ENCODE data around the gene DCST1.

DCST1 gene

GRCh38 chr1:155003227-155003765, 30.3 kb upstream of the DCST1 start:
- Histone ChIP-seq H3K4me2 (ENCODE audit: low read length) (peak overlapping the region; percentile 99), H3K27ac (ENCODE audit: low read depth, low read length) (peak overlapping the region; percentile 20), H3K79me1 (ENCODE audit: low read length) (peaks cover 5% of the 10 kb centered on the region), H3K36me3 (ENCODE audit: control insufficient read depth, insufficient read depth, low read length) (no peaks in the 10 kb centered on the region), H3K4me3 (ENCODE audit: low read length) (peak overlapping the region; percentile 75), H3K23ac (ENCODE audit: low read length) (peak overlapping the region; percentile 20), H3K27me3 (ENCODE audit: insufficient read depth, low read length, poor library complexity) (no peaks in the 10 kb centered on the region), H2BK120ac (ENCODE audit: low read depth, low read length) (peak overlapping the region; percentile 56), H4K8ac (ENCODE audit: low read depth, low read length) (no peak overlapping the region), H3K4ac (ENCODE audit: low read depth, low read length) (peak overlapping the region; percentile 76), H2BK5ac (ENCODE audit: low read length) (peak overlapping the region; percentile 90), H3K79me2 (ENCODE audit: control insufficient read depth, insufficient read depth, low read length) (peaks cover 21% of the 10 kb centered on the region), H3K56ac (ENCODE audit: low read length) (peak overlapping the region; percentile 99), H3K9ac (ENCODE audit: low read length) (peak overlapping the region; percentile 97), H2BK15ac (replicated peaks; ENCODE audit: low read depth) (peak overlapping the region; percentile 14), H3K18ac (ENCODE audit: low read length) (peak overlapping the region; percentile 89), H3K4me1 (ENCODE audit: control insufficient read depth, low read depth, low read length) (peaks cover 11% of the 10 kb centered on the region), H2AK5ac (ENCODE audit: low read length) (no peak overlapping the region), H4K5ac (ENCODE audit: low read length) (no peak overlapping the region)
- no CpG with 5 or more reads among the region's 37 CpGs for WGBS (ENCODE audit: extremely low coverage, insufficient coverage, low lambda C conversion rate)
- DNase-seq, result peak; percentile 63

GRCh38 chr1:155003766-155004351, 29.8 kb upstream of the DCST1 start:
- no peak overlapping the region for H4K8ac ChIP-seq (ENCODE audit: low read depth, low read length)
- peaks cover 21% of the 10 kb centered on the region for H3K79me2 ChIP-seq (ENCODE audit: control insufficient read depth, insufficient read depth, low read length)
- H2BK120ac ChIP-seq (ENCODE audit: low read depth, low read length), result peak overlapping the region; percentile 56
- peak overlapping the region; percentile 76 for H3K4ac ChIP-seq (ENCODE audit: low read depth, low read length)
- no peaks in the 10 kb centered on the region for H3K36me3 ChIP-seq (ENCODE audit: control insufficient read depth, insufficient read depth, low read length)
- DNase-seq, result peak; percentile 72
- H3K18ac ChIP-seq (ENCODE audit: low read length), result peak overlapping the region; percentile 89
- H3K9ac ChIP-seq (ENCODE audit: low read length), result peak overlapping the region; percentile 97
- H2AK5ac ChIP-seq (ENCODE audit: low read length), result no peak overlapping the region
- no peak overlapping the region for H3K23ac ChIP-seq (ENCODE audit: low read length)
- H2BK15ac ChIP-seq (replicated peaks; ENCODE audit: low read depth), result peak overlapping the region; percentile 14
- H3K27ac ChIP-seq (ENCODE audit: low read depth, low read length), result peak overlapping the region; percentile 43
- H4K5ac ChIP-seq (ENCODE audit: low read length), result peak overlapping the region; percentile 33
- H3K4me3 ChIP-seq (ENCODE audit: low read length), result peak overlapping the region; percentile 75
- H3K79me1 ChIP-seq (ENCODE audit: low read length), result peaks cover 5% of the 10 kb centered on the region
- peaks cover 14% of the 10 kb centered on the region for H3K4me1 ChIP-seq (ENCODE audit: control insufficient read depth, low read depth, low read length)
- H3K27me3 ChIP-seq (ENCODE audit: insufficient read depth, low read length, poor library complexity), result no peaks in the 10 kb centered on the region
- no CpG with 5 or more reads among the region's 34 CpGs for WGBS (ENCODE audit: extremely low coverage, insufficient coverage, low lambda C conversion rate)
- peak overlapping the region; percentile 99 for H3K56ac ChIP-seq (ENCODE audit: low read length)
- peak overlapping the region; percentile 75 for H2BK5ac ChIP-seq (ENCODE audit: low read length)
- peak overlapping the region; percentile 99 for H3K4me2 ChIP-seq (ENCODE audit: low read length)

- H3K27ac ChIP-seq (ENCODE audit: low read depth, low read length), result peak overlapping the region; percentile 43
- peak overlapping the region; percentile 75 for H2BK5ac ChIP-seq (ENCODE audit: low read length)
- H3K56ac ChIP-seq (ENCODE audit: low read length), result peak overlapping the region; percentile 99
- H3K4me1 ChIP-seq (ENCODE audit: control insufficient read depth, low read depth, low read length), result peaks cover 15% of the 10 kb centered on the region
- peak overlapping the region; percentile 99 for H2AK5ac ChIP-seq (ENCODE audit: low read length)
- H4K5ac ChIP-seq (ENCODE audit: low read length), result peak overlapping the region; percentile 33
- peak overlapping the region; percentile 89 for H3K18ac ChIP-seq (ENCODE audit: low read length)
- no peak for DNase-seq
- H2BK120ac ChIP-seq (ENCODE audit: low read depth, low read length), result no peak overlapping the region
- H3K4ac ChIP-seq (ENCODE audit: low read depth, low read length), result peak overlapping the region; percentile 76
- no peak overlapping the region for H4K8ac ChIP-seq (ENCODE audit: low read depth, low read length)
- no peaks in the 10 kb centered on the region for H3K36me3 ChIP-seq (ENCODE audit: control insufficient read depth, insufficient read depth, low read length)
- WGBS (ENCODE audit: extremely low coverage, insufficient coverage, low lambda C conversion rate), result no CpG with 5 or more reads among the region's 5 CpGs
- H3K79me2 ChIP-seq (ENCODE audit: control insufficient read depth, insufficient read depth, low read length), result peaks cover 21% of the 10 kb centered on the region
- H3K79me1 ChIP-seq (ENCODE audit: low read length), result peaks cover 5% of the 10 kb centered on the region
- peak overlapping the region; percentile 41 for H3K4me3 ChIP-seq (ENCODE audit: low read length)
- H3K4me2 ChIP-seq (ENCODE audit: low read length), result peak overlapping the region; percentile 51
- H2BK15ac ChIP-seq (replicated peaks; ENCODE audit: low read depth), result no peak overlapping the region
- H3K23ac ChIP-seq (ENCODE audit: low read length), result peak overlapping the region; percentile 97
- peak overlapping the region; percentile 97 for H3K9ac ChIP-seq (ENCODE audit: low read length)
- H3K27me3 ChIP-seq (ENCODE audit: insufficient read depth, low read length, poor library complexity), result no peaks in the 10 kb centered on the region
Measured at GRCh38 chr1:155004352-155005075, 29.1 kb upstream of the DCST1 start.

- Histone ChIP-seq H4K8ac (ENCODE audit: low read depth, low read length) (no peak overlapping the region), H2BK15ac (replicated peaks; ENCODE audit: low read depth) (no peak overlapping the region), H3K56ac (ENCODE audit: low read length) (peak overlapping the region; percentile 17), H4K5ac (ENCODE audit: low read length) (no peak overlapping the region), H3K9ac (ENCODE audit: low read length) (no peak overlapping the region), H3K79me2 (ENCODE audit: control insufficient read depth, insufficient read depth, low read length) (peaks cover 21% of the 10 kb centered on the region), H3K4me2 (ENCODE audit: low read length) (no peak overlapping the region), H3K27me3 (ENCODE audit: insufficient read depth, low read length, poor library complexity) (no peaks in the 10 kb centered on the region), H3K4me1 (ENCODE audit: control insufficient read depth, low read depth, low read length) (peaks cover 15% of the 10 kb centered on the region), H2BK120ac (ENCODE audit: low read depth, low read length) (no peak overlapping the region), H3K4me3 (ENCODE audit: low read length) (no peak overlapping the region), H3K79me1 (ENCODE audit: low read length) (peaks cover 5% of the 10 kb centered on the region), H2AK5ac (ENCODE audit: low read length) (no peak overlapping the region), H2BK5ac (ENCODE audit: low read length) (no peak overlapping the region), H3K23ac (ENCODE audit: low read length) (no peak overlapping the region), H3K27ac (ENCODE audit: low read depth, low read length) (no peak overlapping the region), H3K36me3 (ENCODE audit: control insufficient read depth, insufficient read depth, low read length) (no peaks in the 10 kb centered on the region), H3K18ac (ENCODE audit: low read length) (no peak overlapping the region), H3K4ac (ENCODE audit: low read depth, low read length) (no peak overlapping the region)
- no CpG with 5 or more reads among the region's 17 CpGs for WGBS (ENCODE audit: extremely low coverage, insufficient coverage, low lambda C conversion rate)
- DNase-seq, result no peak
Measured at GRCh38 chr1:155005076-155006011, 28.3 kb upstream of the DCST1 start.

GRCh38 chr1:155006601-155007101, 27.0 kb upstream of the DCST1 start:
- Histone ChIP-seq H4K5ac (ENCODE audit: low read length) (no peak overlapping the region), H2BK5ac (ENCODE audit: low read length) (no peak overlapping the region), H2BK120ac (ENCODE audit: low read depth, low read length) (no peak overlapping the region), H3K36me3 (ENCODE audit: control insufficient read depth, insufficient read depth, low read length) (no peaks in the 10 kb centered on the region), H4K8ac (ENCODE audit: low read depth, low read length) (no peak overlapping the region), H3K4me1 (ENCODE audit: control insufficient read depth, low read depth, low read length) (peaks cover 15% of the 10 kb centered on the region), H3K79me1 (ENCODE audit: low read length) (peaks cover 7% of the 10 kb centered on the region), H3K56ac (ENCODE audit: low read length) (no peak overlapping the region), H2BK15ac (replicated peaks; ENCODE audit: low read depth) (no peak overlapping the region), H3K4ac (ENCODE audit: low read depth, low read length) (no peak overlapping the region), H3K27me3 (ENCODE audit: insufficient read depth, low read length, poor library complexity) (no peaks in the 10 kb centered on the region), H3K23ac (ENCODE audit: low read length) (no peak overlapping the region), H3K18ac (ENCODE audit: low read length) (no peak overlapping the region), H2AK5ac (ENCODE audit: low read length) (no peak overlapping the region), H3K4me3 (ENCODE audit: low read length) (no peak overlapping the region), H3K4me2 (ENCODE audit: low read length) (no peak overlapping the region), H3K9ac (ENCODE audit: low read length) (no peak overlapping the region), H3K79me2 (ENCODE audit: control insufficient read depth, insufficient read depth, low read length) (peaks cover 21% of the 10 kb centered on the region), H3K27ac (ENCODE audit: low read depth, low read length) (no peak overlapping the region)
- peak; percentile 74 for DNase-seq
- no CpG with 5 or more reads among the region's 2 CpGs for WGBS (ENCODE audit: extremely low coverage, insufficient coverage, low lambda C conversion rate)

All from mesendoderm (in vitro differentiated cells).